KG1 (cell line): ENCODE measurements around the gene CCDC85C.

Source experiments
- DNase-seq: peaks from one replicate; lab custom pipeline; 2025; lab: John Stamatoyannopoulos, UW

CCDC85C gene

GRCh38 chr14:99522025-99522401 lies 82.0 kb downstream of the CCDC85C start:
- DNase-seq, result no peak

GRCh38 chr14:99521176-99522024 lies 82.6 kb downstream of the CCDC85C start:
- DNase-seq, result no peak

- no peak for DNase-seq
Measured at GRCh38 chr14:99520571-99521081, 83.4 kb downstream of the CCDC85C start.

GRCh38 chr14:99519931-99520421 lies 84.0 kb downstream of the CCDC85C start:
- DNase-seq, result no peak

GRCh38 chr14:99519347-99519881 lies 84.6 kb downstream of the CCDC85C start:
- DNase-seq, result no peak

GRCh38 chr14:99518441-99519346 lies 85.3 kb downstream of the CCDC85C start:
- peak; percentile 44 for DNase-seq

- no peak for DNase-seq
Measured at GRCh38 chr14:99517643-99518381, 86.2 kb downstream of the CCDC85C start.

- DNase-seq, result no peak
Measured at GRCh38 chr14:99516871-99517642, 87.0 kb downstream of the CCDC85C start.

GRCh38 chr14:99516156-99516870 lies 87.7 kb downstream of the CCDC85C start:
- DNase-seq, result no peak

GRCh38 chr14:99515301-99516155 lies 88.5 kb downstream of the CCDC85C start:
- DNase-seq, result no peak

GRCh38 chr14:99514552-99515300 lies 89.3 kb downstream of the CCDC85C start:
- no peak for DNase-seq

GRCh38 chr14:99513946-99514551 lies 90.0 kb downstream of the CCDC85C start:
- DNase-seq, result no peak

GRCh38 chr14:99513183-99513694 lies 90.8 kb downstream of the CCDC85C start:
- DNase-seq, result no peak

- DNase-seq, result no peak
Measured at GRCh38 chr14:99512571-99513182, 91.3 kb downstream of the CCDC85C start.

GRCh38 chr14:99512110-99512449 lies 91.9 kb downstream of the CCDC85C start:
- DNase-seq, result no peak

- DNase-seq, result no peak
Measured at GRCh38 chr14:99511421-99512109, 92.4 kb downstream of the CCDC85C start.
